ENCODE data around the gene MYO7A.

DNA sequence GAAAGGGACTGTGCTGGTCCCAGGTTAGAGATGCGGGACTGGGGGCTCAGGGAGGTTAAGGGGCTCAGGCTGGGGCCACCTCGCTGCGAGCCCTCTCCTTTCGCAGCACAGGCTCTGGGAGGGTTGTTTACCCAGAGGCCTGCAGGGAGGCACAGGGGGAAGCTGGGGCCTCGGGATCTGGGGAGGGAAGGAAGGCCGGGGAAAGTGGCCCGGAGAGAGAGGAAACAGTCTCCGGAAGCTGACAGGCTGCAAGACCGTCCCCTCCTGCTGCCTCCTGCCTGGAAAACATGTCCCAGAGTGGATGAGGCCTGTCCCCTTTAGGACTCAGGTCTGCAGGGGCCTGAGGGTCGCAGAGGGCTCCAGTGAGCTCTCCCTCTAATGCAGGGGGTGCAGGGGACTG lies 45.4 kb downstream of the MYO7A start:
- TF ChIP-seq CTCF (conservative IDR thresholded peaks at IDR 0.05; ENCODE audit: low read length) (no peak), EZH2phosphoT487 (IDR thresholded peaks at IDR 0.05; ENCODE audit: borderline replicate concordance) (no peak)

Measured in Loucy (cell line).